Neural cell (in vitro differentiated cells): ENCODE results near the gene SLC22A16.

Experiments used
- EP300 ChIP-seq: fragments of 450-650 bp; conservative IDR thresholded peaks from 2 replicates; pipeline ENCODE4 v1.6.1; 2014; ENCODE audit warnings: antibody characterized with exemption, mild to moderate bottlenecking, moderate library complexity; ENCODE audit not compliant: poor library complexity, severe bottlenecking
- EZH2 ChIP-seq: fragments of 200-600, 300-800 bp; shearing (Covaris generic), sonication (generic); IDR thresholded peaks from 2 replicates; pipeline ENCODE4 v1.6.1; 2014; ENCODE audit warnings: antibody characterized with exemption, low read length, borderline replicate concordance, mild to moderate bottlenecking; ENCODE audit not compliant: insufficient read depth, poor library complexity, severe bottlenecking
- MXI1 ChIP-seq: fragments of 450-650 bp; conservative IDR thresholded peaks from 2 replicates; pipeline ENCODE4 v1.6.1; 2014; ENCODE audit warnings: antibody characterized with exemption, mild to moderate bottlenecking; ENCODE audit not compliant: poor library complexity, severe bottlenecking
- POLR2AphosphoS5 ChIP-seq: IDR thresholded peaks from 2 replicates; pipeline ENCODE4 v1.6.1; 2012
- SMC3 ChIP-seq: fragments of 450-650 bp; conservative IDR thresholded peaks from 2 replicates; pipeline ENCODE4 v1.6.1; 2014; ENCODE audit warnings: antibody characterized with exemption, mild to moderate bottlenecking, moderate library complexity; ENCODE audit not compliant: poor library complexity
- TAF1 ChIP-seq: IDR thresholded peaks from 2 replicates; pipeline ENCODE4 v1.6.1; 2012; ENCODE audit warnings: low read depth
- TF ChIP-seq, protein P1 (sequence below): fragments of 450-650 bp; IDR thresholded peaks from 2 replicates; pipeline ENCODE4 v1.5.1; 2014; ENCODE audit warnings: antibody characterized with exemption, mild to moderate bottlenecking, moderate library complexity; ENCODE audit not compliant: poor library complexity, severe bottlenecking

DNA sequence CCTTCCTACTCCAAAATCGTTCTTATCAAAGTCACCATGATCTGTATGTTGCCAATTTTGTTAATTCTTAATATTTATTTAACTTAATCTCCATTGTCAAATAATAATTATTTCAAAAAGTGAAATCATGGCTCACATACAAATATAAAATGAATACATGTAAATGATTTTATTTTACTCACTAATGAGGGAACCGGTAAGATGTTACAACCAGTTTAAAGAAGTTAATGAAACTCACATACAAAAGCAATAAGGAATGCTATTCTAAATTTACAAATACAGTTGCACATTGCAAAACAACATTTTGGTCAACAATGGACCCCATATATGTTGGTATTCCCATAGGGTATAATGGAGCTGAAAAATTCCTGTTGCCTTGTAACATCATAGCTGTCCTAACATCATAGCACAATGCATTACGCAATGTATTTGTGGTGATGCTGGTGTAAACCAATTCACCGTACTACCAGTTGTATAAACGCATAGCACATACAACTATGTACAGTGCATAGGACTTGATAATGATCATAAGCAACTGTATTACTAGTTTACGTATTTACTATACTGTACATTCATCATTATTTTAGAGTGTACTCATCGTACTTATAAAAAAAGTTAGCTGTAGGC lies 6.5 kb upstream of the SLC22A16 start:
- TF ChIP-seq TAF1 (no peak), EZH2 (no peak), SMC3 (no peak), POLR2AphosphoS5 (no peak), MXI1 (no peak), EP300 (no peak)
- TF ChIP-seq, protein P1, sequence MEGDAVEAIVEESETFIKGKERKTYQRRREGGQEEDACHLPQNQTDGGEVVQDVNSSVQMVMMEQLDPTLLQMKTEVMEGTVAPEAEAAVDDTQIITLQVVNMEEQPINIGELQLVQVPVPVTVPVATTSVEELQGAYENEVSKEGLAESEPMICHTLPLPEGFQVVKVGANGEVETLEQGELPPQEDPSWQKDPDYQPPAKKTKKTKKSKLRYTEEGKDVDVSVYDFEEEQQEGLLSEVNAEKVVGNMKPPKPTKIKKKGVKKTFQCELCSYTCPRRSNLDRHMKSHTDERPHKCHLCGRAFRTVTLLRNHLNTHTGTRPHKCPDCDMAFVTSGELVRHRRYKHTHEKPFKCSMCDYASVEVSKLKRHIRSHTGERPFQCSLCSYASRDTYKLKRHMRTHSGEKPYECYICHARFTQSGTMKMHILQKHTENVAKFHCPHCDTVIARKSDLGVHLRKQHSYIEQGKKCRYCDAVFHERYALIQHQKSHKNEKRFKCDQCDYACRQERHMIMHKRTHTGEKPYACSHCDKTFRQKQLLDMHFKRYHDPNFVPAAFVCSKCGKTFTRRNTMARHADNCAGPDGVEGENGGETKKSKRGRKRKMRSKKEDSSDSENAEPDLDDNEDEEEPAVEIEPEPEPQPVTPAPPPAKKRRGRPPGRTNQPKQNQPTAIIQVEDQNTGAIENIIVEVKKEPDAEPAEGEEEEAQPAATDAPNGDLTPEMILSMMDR: no peak
